Esophagus squamous epithelium (tissue), 5 donors: ENCODE data around the gene ZDHHC8. TPM values are rescaled to one million over a fixed set of nuclear protein-coding genes. Genes with fewer than 3 reads are reported as not detected.
A peak's percentile ranks its signal among the peaks of the same experiment; 100 is the strongest.

ENCODE experiments used
- DNase-seq: peaks from one replicate; lab custom pipeline; 2025; lab: John Stamatoyannopoulos, UW
- H3K27ac ChIP-seq, 4 donors: fragments of 200-600 bp; sonication (generic); one replicate each; pipeline ENCODE4 v1.5.1; 2016 to 2019; ENCODE audit warnings: mild to moderate bottlenecking in 1 of 4
- H3K27me3 ChIP-seq, 4 donors: fragments of 200-600 bp; sonication (generic); 1 replicate in 3 of 4; 2 replicates in 1 of 4; pipeline versions ENCODE4 v1.5.1 to v1.6.0; 2017 to 2021; ENCODE audit warnings: antibody characterized with exemption in 1 of 4
- H3K36me3 ChIP-seq, 3 donors: fragments of 200-600 bp; sonication (generic); one replicate each; pipeline ENCODE4 v1.5.1; 2016 to 2019
- H3K4me1 ChIP-seq, 3 donors: fragments of 200-600 bp; sonication (generic); one replicate each; pipeline ENCODE4 v1.5.1; 2017 to 2019
- H3K4me3 ChIP-seq, 4 donors: fragments of 200-600 bp; sonication (generic); 1 replicate in 3 of 4; 2 replicates in 1 of 4; pipeline ENCODE4 v1.5.1; 2016 to 2019; ENCODE audit warnings: mild to moderate bottlenecking in 2 of 4, moderate library complexity in 1 of 4
- H3K9me3 ChIP-seq, 3 donors: fragments of 200-600 bp; sonication (generic); one replicate each; pipeline ENCODE4 v1.5.1; 2016 to 2019
- CTCF ChIP-seq, 6 experiments: fragments of 450-650 bp in 4 of 6; fragments of 200-600 bp in 2 of 6; sonication (generic) in 2 of 6; IDR thresholded peaks; one replicate each; pipeline ENCODE4 v1.5.1; 2016 to 2019; ENCODE audit warnings: antibody characterized with exemption in 6 of 6, mild to moderate bottlenecking in 4 of 6, moderate library complexity in 4 of 6
- POLR2A ChIP-seq, 4 donors: fragments of 450-650 bp; IDR thresholded peaks; one replicate each; pipeline ENCODE4 v1.6.1; 2017; ENCODE audit warnings: antibody characterized with exemption in 4 of 4, mild to moderate bottlenecking in 4 of 4, moderate library complexity in 3 of 4
- WGBS, 2 donors: methylation state at CpG; one replicate each; pipeline ENCODE4 v1.1.5; 2018; 5-methylcytosine and 5-hydroxymethylcytosine counted together
- intact Hi-C: fragments of 100-400 bp; cut with DNase I; formaldehyde crosslinking; loops from one replicate; pipeline ENCODE4 v1.15.0; 2022
- total RNA-seq, 4 donors: library from RNA; depleted of rRNA; stranded (reverse); fragments of >200 nt; gene quantifications; one replicate each; pipeline ENCODE4 v1.1.0, GENCODE V29; 2016
- donor health status: DM: yes; HTN: yes; CAD: no.

ZDHHC8 gene, protein sequence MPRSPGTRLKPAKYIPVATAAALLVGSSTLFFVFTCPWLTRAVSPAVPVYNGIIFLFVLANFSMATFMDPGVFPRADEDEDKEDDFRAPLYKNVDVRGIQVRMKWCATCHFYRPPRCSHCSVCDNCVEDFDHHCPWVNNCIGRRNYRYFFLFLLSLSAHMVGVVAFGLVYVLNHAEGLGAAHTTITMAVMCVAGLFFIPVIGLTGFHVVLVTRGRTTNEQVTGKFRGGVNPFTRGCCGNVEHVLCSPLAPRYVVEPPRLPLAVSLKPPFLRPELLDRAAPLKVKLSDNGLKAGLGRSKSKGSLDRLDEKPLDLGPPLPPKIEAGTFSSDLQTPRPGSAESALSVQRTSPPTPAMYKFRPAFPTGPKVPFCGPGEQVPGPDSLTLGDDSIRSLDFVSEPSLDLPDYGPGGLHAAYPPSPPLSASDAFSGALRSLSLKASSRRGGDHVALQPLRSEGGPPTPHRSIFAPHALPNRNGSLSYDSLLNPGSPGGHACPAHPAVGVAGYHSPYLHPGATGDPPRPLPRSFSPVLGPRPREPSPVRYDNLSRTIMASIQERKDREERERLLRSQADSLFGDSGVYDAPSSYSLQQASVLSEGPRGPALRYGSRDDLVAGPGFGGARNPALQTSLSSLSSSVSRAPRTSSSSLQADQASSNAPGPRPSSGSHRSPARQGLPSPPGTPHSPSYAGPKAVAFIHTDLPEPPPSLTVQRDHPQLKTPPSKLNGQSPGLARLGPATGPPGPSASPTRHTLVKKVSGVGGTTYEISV
- 10 to 100 TPM; 14.7 to 22.9 (median 18.6) TPM for total RNA-seq

GRCh38 chr22:20131597-20131858, at the start of gene ZDHHC8:
TSS of gene ZDHHC8 (plus strand) at chr22:20131804. CDS start at chr22:20131948, 144 bp downstream.
- peak within 1 kb of the TSS; percentile 69 to 100 (median 90) for H3K4me3 ChIP-seq
- WGBS, 2 donors: no CpG with 5 or more reads among the region's 43 CpGs
- peak within 1 kb of the TSS; percentile 88 to 98 (median 94) for H3K27ac ChIP-seq
- intact Hi-C loops: no loop called here
- no peak for DNase-seq
- H3K27me3 ChIP-seq: no peaks in the 10 kb centered on the region
- TF ChIP-seq CTCF (IDR thresholded peaks at IDR 0.05) (no peak), POLR2A (IDR thresholded peaks at IDR 0.05) (no peak)
- H3K4me1 ChIP-seq: peaks cover 23 to 57% (median 47%) of the 10 kb centered on the region in 3 donors
- H3K9me3 ChIP-seq: no peaks in the 10 kb centered on the region
- peaks cover 0 to 14% (median under 1%) of the 10 kb centered on the region in 3 donors for H3K36me3 ChIP-seq

DNA sequence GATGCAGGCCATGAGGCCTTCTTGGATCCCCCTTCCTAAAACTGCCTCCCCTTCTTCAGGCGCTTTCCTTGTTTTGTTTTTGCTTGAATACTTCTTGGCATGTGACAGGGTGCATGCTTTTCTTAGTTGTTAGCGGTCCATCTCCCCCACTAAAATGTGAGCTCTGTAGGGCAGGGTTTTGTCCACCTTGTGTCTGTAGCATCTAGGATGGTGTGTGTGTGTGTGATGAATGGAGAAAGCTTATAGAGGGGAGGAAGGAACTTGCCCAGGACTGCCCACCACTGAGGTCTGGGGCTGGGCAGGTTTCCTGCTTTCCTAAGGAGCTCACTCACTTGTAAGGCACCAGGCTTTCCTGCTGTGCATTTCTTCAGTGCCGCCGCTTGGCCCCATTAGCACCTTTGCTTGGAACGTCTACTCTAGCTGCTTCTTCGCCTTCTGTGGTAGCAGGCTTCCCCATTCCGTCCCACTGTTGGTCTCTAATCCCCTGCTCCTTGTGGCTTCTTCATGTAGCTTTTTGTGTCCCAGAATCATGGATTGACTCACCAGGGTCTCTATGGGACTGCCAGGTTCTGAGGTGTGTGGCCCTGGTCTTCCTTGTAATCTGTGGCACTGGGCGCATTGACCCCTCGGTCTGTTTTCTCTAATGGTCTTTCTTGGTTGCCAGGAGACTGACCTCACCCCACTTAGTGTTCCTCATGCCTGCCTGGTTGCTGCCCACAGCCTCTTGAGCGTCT, 48.3 kb upstream of the ZDHHC8 start:
- Histone ChIP-seq H3K4me3 (no peak overlapping the region), H3K4me1 (peaks cover 28 to 55% (median 42%) of the 10 kb centered on the region in 3 donors), H3K27me3 (no peaks in the 10 kb centered on the region), H3K27ac (peak overlapping the region in 1 of 4 donors; percentile 18), H3K36me3 (peaks cover 27 to 32% (median 29%) of the 10 kb centered on the region in 3 donors), H3K9me3 (no peaks in the 10 kb centered on the region)
- no peak for TF ChIP-seq POLR2A (IDR thresholded peaks at IDR 0.05)
- TF ChIP-seq CTCF (IDR thresholded peaks at IDR 0.05): no peak
- intact Hi-C loops: no loop called here
- DNase-seq: no peak
- 76 to 80% methylated on average over 9 to 10 of the region's 10 CpGs for WGBS, 2 donors

DNA sequence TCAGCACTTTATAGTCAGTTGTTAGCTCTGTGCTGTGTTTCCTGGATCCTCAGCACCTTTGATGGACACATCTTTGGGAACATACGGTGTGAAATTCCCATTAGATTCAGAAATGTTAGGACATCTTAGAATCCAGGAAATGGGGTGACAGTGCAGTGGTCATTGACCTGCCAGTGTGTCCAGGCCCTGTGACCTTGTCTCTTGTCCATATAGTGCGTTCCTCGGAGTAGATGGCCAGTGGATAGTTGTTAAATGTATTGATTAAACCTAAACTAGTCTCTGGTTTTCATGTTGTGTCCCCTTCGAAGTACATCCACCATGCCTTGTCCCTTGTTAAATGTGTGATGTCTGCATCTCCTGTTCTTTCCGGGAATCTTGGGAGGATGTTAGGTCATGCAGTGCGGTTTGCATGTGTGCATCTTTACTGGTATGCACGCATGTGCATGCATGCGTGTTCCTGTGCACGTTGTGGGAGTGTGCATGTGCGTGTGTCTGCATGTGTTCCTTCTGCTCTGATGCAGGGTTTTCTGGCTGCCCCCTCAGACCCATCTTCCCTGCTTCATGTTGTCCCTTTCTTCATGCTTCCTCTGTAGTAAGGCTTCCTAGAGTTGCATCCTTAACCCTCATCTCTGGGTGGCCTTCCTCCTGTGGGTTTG, 47.6 kb upstream of the ZDHHC8 start:
- DNase-seq: no peak
- TF ChIP-seq POLR2A (IDR thresholded peaks at IDR 0.05): no peak
- TF ChIP-seq CTCF (IDR thresholded peaks at IDR 0.05): no peak
- intact Hi-C loops: no loop called here
- H3K4me3 ChIP-seq: no peak overlapping the region
- H3K9me3 ChIP-seq: no peaks in the 10 kb centered on the region
- WGBS, 2 donors: 60 to 78% methylated on average over 10 of the region's 10 CpGs
- H3K27me3 ChIP-seq: no peaks in the 10 kb centered on the region
- H3K4me1 ChIP-seq: peaks cover 28 to 53% (median 42%) of the 10 kb centered on the region in 3 donors
- H3K36me3 ChIP-seq: peaks cover 33 to 39% (median 33%) of the 10 kb centered on the region in 3 donors
- no peak overlapping the region for H3K27ac ChIP-seq

GRCh38 chr22:20084547-20085413, 46.8 kb upstream of the ZDHHC8 start:
- DNase-seq: no peak
- H3K4me3 ChIP-seq: no peak overlapping the region
- no peak overlapping the region for H3K27ac ChIP-seq

More at GRCh38 chr22:20084547-20085413, 46.8 kb upstream of the ZDHHC8 start:
- H3K4me1 ChIP-seq: peaks cover 23 to 48% (median 37%) of the 10 kb centered on the region in 3 donors
- no peaks in the 10 kb centered on the region for H3K9me3 ChIP-seq
- intact Hi-C loops: no loop called here
- H3K27me3 ChIP-seq: no peaks in the 10 kb centered on the region
- TF ChIP-seq CTCF (IDR thresholded peaks at IDR 0.05) (peak in 1 of 6 experiments; percentile 35), POLR2A (IDR thresholded peaks at IDR 0.05) (no peak)
- peaks cover 39 to 46% (median 40%) of the 10 kb centered on the region in 3 donors for H3K36me3 ChIP-seq
- 76 to 77% methylated on average over 9 to 15 of the region's 23 CpGs for WGBS, 2 donors
